SH-SY5Y (cell line): Measurements from ENCODE around the gene C13orf42.

Experiments used
- GATA2 ChIP-seq: IDR thresholded peaks from 2 replicates; pipeline ENCODE4 v1.6.1; 2011; ENCODE audit warnings: mild to moderate bottlenecking, low read depth, low read length
- GATA3 ChIP-seq: IDR thresholded peaks from 2 replicates; pipeline ENCODE4 v1.6.1; 2011; ENCODE audit warnings: low read depth, mild to moderate bottlenecking, low read length, moderate library complexity

The C13orf42 gene

GRCh38 chr13:51137250-51137649 is 26.2 kb upstream of the C13orf42 start:
- no peak for TF ChIP-seq GATA3
- TF ChIP-seq GATA2 = no peak

- no peak for TF ChIP-seq GATA2
- no peak for TF ChIP-seq GATA3
Observed at GRCh38 chr13:51136276-51136980, 25.4 kb upstream of the C13orf42 start.

GRCh38 chr13:51134763-51135365 is 23.8 kb upstream of the C13orf42 start:
- no peak for TF ChIP-seq GATA2
- TF ChIP-seq GATA3 = no peak

DNA sequence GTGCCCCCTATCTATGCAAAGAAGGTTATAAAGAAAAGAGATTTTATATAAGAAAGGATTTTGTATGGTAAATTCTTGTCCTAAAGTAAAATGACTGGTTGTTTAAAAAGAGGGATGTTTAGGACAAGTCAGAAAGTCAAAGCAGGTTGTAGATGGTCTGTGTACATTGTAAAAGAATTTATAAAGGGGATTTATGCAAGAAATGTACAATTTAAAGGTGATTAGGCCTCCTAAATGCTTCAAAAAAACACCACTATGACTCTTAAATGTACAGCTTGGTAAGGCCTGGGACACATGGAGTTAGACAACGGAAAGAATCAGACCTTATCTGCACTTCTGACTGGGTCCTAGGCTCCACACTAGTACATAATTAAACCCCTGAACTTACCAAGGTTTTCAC is 19.3 kb upstream of the C13orf42 start:
- TF ChIP-seq GATA3 (no peak), GATA2 (no peak)

- TF ChIP-seq GATA3 = no peak
- TF ChIP-seq GATA2 = no peak
Observed at GRCh38 chr13:51125495-51126226, 14.6 kb upstream of the C13orf42 start.

- TF ChIP-seq GATA2 = peak; percentile 73
- TF ChIP-seq GATA3 = peak; percentile 67; the same call in 1 of the 2 replicates
Observed at GRCh38 chr13:51122868-51123566, 11.9 kb upstream of the C13orf42 start.

- no peak for TF ChIP-seq GATA3
Observed at GRCh38 chr13:51118809-51119431, 7.8 kb upstream of the C13orf42 start.

DNA sequence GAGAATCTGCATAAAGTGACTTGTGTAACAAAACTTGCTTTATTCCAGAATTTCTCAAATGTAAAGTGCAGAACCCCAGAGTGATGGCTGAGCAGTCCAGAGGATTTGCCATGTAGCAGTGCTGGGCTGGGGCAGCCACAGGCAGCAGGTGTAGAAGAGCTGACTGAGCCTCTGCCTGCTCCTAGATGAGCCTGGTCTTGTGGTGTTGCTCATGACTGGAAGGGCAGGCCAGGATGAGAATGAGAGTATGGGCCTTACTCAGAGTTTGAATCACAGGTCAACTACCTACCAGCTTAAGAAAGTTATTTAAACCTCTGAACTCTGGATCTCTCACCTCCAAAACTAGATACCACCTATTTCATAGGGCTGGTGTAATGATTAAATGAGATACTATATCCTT is 2.9 kb upstream of the C13orf42 start:
- TF ChIP-seq GATA3 (no peak), GATA2 (no peak)

GRCh38 chr13:51113186-51113881 is 2.3 kb upstream of the C13orf42 start:
- TF ChIP-seq GATA3 = no peak
- no peak for TF ChIP-seq GATA2

DNA sequence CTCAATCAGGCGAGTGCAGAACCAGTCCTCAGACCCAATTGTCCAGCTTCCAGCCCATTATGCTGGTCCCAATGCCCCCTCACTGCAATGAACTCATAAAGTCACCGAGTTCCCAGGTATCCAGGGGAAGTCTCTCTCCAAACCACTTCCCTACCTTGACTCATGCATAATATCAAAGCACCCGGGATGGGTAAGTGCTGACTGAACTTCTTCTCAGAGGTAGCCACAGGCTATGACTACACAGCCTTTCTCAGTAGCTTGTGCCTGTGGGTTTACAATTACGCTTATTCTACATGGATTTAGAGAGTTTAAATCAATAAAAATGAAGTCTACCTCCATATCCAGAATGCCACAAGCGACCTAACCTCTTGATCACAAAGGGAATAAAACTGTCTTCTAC is 1.7 kb upstream of the C13orf42 start:
- TF ChIP-seq GATA2 = no peak
- no peak for TF ChIP-seq GATA3

DNA sequence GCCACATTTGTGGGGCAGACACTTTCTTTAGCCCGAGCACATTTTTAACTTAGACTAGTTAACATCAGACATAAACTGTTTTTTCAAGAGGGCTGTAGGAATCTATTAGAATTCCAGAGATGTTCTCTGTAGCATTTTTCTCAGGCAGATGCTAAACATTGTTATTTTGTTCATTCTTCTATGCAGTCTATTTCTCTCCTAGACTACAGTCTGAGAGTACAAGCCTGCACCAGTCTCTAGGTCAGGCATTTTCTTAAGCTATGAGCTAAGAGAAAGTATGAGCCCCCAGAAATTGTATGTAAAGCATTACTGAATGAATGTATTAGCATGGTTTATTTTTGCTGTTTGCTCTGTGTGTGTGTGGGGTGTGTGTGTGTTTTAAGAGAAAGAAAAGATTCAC is 923 bp upstream of the C13orf42 start:
- TF ChIP-seq GATA2 = no peak

DNA sequence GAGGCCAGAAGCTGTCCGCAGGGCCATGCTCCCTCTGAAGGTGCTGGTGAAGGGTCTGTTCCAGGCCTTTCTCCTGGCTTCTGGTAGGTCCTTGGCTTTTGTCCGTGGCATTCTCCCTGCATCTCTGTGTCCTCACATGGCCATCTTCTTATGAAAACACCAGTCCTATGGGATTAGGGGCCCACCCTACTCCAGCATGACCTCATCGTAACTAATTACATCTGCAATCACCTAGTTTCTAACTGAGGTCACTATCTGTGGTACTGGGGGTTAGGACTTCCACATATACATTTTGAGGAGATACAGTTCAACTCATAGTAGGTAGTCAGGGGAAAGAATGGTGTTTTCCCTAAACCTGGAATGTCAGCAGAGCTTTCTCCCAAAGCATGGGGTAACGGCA is 3.1 kb downstream of the C13orf42 start:
- no peak for TF ChIP-seq GATA3
- TF ChIP-seq GATA2 = no peak

DNA sequence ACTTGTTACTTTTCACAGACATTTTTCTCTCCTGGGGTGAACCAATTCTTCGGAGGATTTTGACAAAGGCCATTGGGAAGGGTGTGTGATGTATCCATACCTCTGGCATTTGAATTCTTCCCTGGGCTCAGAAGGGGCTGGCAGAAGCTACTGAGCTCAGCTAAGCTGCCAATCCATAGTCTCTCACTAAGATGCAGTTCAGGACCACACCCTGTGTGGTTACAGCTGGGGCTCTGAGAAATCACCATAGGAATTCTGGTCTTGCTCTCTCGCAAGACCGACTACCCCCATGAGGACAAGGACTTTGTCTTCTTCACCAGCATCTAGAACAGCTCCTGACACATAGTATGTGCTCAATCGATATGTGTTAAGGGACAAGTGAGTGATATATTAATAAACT is 6.0 kb downstream of the C13orf42 start:
- TF ChIP-seq GATA3 (no peak), GATA2 (no peak)
